Measurements from ENCODE around the gene GAL3ST1.
"Not testable (repeated sequence)": the region's sequence is repeated elsewhere in the genome, so short reads cannot be mapped to it uniquely, and the experiment has no call there.

The GAL3ST1 gene

DNA sequence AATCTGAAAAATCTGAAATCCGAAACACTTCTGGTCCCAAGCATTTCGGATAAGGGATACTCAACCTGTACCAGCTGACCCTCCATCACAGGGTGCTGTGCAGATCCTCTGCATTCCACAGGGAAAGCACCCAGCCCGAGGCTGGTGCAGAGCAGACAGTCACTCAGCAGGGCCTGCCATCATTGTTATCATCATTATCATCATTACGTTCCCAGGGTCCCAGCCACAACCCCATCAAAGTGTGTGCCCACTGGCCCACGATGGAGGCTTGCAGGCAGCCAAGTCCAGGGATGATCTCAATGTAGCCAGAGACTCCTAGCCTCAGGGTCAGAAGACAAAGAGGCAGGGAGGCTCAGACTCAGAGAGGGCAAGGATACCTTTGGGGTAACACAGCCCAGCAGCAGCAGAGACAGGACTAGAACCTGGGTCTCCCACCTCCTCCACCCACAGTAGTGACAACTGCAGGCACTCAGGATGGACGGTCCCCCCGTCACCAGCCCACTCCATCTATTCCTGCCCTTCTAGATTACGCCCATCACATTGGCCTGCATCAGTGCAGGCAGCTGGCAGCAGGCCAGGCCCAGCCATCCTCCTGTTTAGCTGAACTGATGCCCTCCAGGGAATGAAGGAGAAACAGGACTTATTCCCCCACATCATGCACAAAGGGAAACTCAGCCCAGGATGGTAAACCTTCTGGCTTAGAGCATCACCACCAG lies 10.3 kb downstream of the GAL3ST1 start:
- Histone ChIP-seq H3K4me1 (ENCODE audit: control insufficient read depth, insufficient read depth, low read length) (no peaks in the 10 kb centered on the region), H3K9me3 (ENCODE audit: control insufficient read depth, low read length) (no peaks in the 10 kb centered on the region), H3K36me3 (ENCODE audit: control insufficient read depth, insufficient read depth, low read length, severe bottlenecking) (no peaks in the 10 kb centered on the region), H3K4me3 (ENCODE audit: low read length) (no peak overlapping the region), H3K9ac (ENCODE audit: low read length) (no peak overlapping the region), H3K27me3 (replicated peaks; ENCODE audit: control insufficient read depth, insufficient read depth, low read length) (peaks cover 42% of the 10 kb centered on the region)
- DNase-seq (ENCODE audit: low read depth), result no peak

DNA sequence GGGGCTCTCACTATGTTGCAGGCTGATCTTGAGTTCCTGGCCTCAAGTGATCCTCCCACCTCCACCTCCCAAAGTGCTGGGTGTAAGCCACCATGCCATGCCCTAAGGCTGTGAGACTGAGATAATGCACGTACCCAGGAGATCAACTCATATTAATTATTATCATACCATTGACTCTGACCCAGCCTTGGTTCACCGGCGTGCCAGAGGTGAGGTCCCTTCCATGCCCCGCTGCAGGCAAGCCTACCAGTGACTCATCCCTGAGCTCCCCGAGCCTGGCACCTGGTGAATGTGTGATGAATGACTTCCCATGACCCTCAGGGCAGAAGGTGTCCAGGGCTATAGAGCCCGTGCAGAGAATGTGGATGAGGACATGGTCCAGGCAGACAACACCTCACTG lies 12.1 kb downstream of the GAL3ST1 start:
- no peaks in the 10 kb centered on the region for H3K36me3 ChIP-seq (ENCODE audit: control insufficient read depth, insufficient read depth, low read length, severe bottlenecking)
- no peaks in the 10 kb centered on the region for H3K9me3 ChIP-seq (ENCODE audit: control insufficient read depth, low read length)
- peaks cover 32% of the 10 kb centered on the region for H3K27me3 ChIP-seq (replicated peaks; ENCODE audit: control insufficient read depth, insufficient read depth, low read length)
- no peaks in the 10 kb centered on the region for H3K4me1 ChIP-seq (ENCODE audit: control insufficient read depth, insufficient read depth, low read length)
- no peak overlapping the region for H3K4me3 ChIP-seq (ENCODE audit: low read length)
- H3K9ac ChIP-seq (ENCODE audit: low read length), result no peak overlapping the region
- DNase-seq (ENCODE audit: low read depth), result no peak

DNA sequence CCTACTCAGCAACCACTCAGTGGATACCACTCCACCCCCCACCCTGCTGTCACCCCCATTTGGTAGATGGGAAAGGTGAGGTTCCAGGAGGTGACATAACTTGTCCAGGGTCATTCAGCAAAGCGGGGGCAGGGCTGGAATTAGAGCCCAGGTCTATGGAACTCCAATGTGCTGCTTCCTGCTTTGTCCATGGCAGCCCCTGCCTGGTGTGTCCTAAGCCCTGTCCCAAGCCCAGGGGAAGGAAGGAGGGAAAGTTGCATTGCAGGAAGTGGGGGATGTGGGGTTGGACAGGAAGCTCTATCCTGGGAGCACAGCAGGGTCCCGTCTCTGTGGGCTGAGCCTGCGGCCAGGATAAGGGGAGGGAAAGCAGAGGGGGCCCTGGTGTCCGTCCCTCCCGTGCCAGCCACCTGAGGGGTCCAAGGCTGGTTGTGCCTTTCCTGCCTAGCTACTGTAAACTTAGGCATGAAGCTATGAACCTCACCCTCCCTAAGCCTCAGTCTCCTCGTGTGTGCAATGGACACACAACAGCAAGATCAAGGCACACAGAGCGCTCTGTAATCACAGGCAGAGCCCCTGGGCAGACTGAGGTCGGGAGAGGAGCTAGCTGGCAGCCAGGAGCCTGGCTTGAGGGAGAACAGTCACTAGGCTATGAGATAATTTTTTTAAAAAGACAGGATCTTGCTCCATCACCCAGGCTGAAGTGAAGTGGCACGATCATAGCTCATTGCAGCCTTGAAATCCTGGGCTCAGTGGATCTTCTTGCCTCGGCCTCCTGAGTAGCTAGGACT lies 12.9 kb downstream of the GAL3ST1 start:
- Histone ChIP-seq H3K27me3 (replicated peaks; ENCODE audit: control insufficient read depth, insufficient read depth, low read length) (peaks cover 32% of the 10 kb centered on the region), H3K9ac (ENCODE audit: low read length) (no peak overlapping the region), H3K9me3 (ENCODE audit: control insufficient read depth, low read length) (no peaks in the 10 kb centered on the region), H3K36me3 (ENCODE audit: control insufficient read depth, insufficient read depth, low read length, severe bottlenecking) (no peaks in the 10 kb centered on the region), H3K4me3 (ENCODE audit: low read length) (no peak overlapping the region), H3K4me1 (ENCODE audit: control insufficient read depth, insufficient read depth, low read length) (no peaks in the 10 kb centered on the region)
- DNase-seq (ENCODE audit: low read depth), result no peak

DNA sequence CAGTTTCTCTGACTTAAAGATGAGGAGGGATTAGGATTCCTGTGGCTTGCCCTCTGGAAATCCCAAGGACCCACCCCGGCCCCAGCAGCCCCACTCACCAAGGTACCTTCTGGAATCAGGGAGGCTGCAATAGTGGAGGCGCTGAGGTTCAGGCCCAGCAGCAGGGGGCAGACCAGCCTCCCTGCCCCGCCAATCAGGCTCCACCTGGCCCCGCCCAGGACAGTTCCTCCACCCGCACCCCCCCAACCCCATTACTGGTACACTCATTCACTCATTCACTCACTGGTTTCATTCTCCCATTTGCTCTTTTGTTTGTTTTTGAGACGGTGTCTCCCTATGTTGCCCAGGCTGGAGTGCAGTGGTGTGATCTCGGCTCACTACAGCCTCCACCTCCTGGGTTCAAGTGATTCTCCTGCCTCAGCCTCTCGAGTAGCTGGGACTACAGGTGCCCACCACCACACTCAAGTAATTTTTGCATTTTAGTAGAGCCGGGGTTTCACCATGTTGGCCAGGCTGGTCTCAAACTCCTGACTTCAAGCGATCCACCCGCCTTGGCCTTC lies 13.7 kb downstream of the GAL3ST1 start:
- H3K9me3 ChIP-seq (ENCODE audit: control insufficient read depth, low read length); H3K9ac ChIP-seq (ENCODE audit: low read length); DNase-seq (ENCODE audit: low read depth); H3K4me1 ChIP-seq (ENCODE audit: control insufficient read depth, insufficient read depth, low read length); H3K4me3 ChIP-seq (ENCODE audit: low read length); H3K36me3 ChIP-seq (ENCODE audit: control insufficient read depth, insufficient read depth, low read length, severe bottlenecking): not testable (repeated sequence)
- peaks cover 26% of the 10 kb centered on the region for H3K27me3 ChIP-seq (replicated peaks; ENCODE audit: control insufficient read depth, insufficient read depth, low read length)

DNA sequence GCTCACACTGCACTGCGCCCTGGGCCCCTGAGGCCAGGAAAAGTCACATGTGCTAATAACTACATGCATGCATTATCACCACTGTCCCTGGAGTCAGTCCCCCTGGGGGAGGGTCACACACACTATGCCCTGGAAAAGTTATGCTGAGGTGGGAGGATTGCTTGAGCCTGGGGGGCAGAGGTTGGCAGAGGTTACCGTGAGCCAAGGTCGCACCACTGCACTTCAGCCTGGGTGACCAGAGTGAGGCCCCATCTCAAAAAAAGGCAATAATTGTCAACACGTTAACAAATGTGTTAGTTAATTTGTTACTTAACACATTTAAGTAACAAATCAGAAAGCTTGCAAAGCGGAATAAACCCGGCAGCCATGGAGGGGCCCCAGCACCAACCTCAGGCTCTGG lies 14.6 kb downstream of the GAL3ST1 start:
- Histone ChIP-seq H3K9ac (ENCODE audit: low read length) (no peak overlapping the region), H3K36me3 (ENCODE audit: control insufficient read depth, insufficient read depth, low read length, severe bottlenecking) (no peaks in the 10 kb centered on the region), H3K9me3 (ENCODE audit: control insufficient read depth, low read length) (no peaks in the 10 kb centered on the region), H3K4me3 (ENCODE audit: low read length) (no peak overlapping the region), H3K27me3 (replicated peaks; ENCODE audit: control insufficient read depth, insufficient read depth, low read length) (peaks cover 22% of the 10 kb centered on the region), H3K4me1 (ENCODE audit: control insufficient read depth, insufficient read depth, low read length) (no peaks in the 10 kb centered on the region)
- DNase-seq (ENCODE audit: low read depth), result no peak

DNA sequence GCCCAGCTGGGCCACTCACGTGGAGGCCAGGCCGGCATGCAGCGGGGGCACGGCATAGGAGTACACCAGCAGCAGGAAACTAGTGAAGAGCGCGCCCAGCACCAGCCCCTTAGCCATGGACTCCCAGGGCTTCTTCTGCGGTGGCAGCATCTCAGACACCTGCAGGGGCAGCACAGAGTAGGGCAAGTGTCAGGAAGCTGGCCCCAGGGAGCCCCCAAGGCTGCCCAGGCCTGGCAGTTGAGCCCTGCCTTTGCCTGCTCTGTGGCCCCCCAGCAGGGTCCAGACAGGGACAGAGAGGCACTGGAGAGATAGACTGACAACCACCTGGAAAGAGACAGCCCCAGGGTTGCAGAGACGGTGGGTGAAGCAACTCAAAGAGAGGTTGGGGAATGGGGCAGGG lies 17.2 kb downstream of the GAL3ST1 start:
- Histone ChIP-seq H3K4me1 (ENCODE audit: control insufficient read depth, insufficient read depth, low read length) (no peaks in the 10 kb centered on the region), H3K9ac (ENCODE audit: low read length) (no peak overlapping the region), H3K27me3 (replicated peaks; ENCODE audit: control insufficient read depth, insufficient read depth, low read length) (peaks cover 8% of the 10 kb centered on the region), H3K4me3 (ENCODE audit: low read length) (no peak overlapping the region), H3K9me3 (ENCODE audit: control insufficient read depth, low read length) (no peaks in the 10 kb centered on the region), H3K36me3 (ENCODE audit: control insufficient read depth, insufficient read depth, low read length, severe bottlenecking) (no peaks in the 10 kb centered on the region)
- no peak for DNase-seq (ENCODE audit: low read depth)

DNA sequence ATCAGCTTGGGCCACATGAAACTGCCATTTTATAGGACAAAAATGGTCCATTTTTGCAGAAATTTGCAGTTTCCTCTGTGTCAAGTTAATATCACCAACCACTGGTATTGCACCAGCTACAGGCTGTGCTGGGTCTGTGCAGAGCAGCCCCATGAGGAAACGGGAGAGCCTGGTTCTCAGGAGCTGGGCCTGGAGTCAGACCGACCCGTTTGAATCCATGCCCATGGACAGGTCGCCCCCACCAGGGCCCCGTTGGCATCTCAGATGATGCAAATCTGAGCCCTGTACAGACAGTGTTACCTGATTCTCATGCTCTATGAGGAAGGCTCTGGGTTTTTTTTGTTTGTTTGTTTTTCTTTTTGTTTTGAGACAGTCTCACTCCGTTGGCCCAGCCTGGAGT lies 18.1 kb downstream of the GAL3ST1 start:
- no peaks in the 10 kb centered on the region for H3K9me3 ChIP-seq (ENCODE audit: control insufficient read depth, low read length)
- no peaks in the 10 kb centered on the region for H3K4me1 ChIP-seq (ENCODE audit: control insufficient read depth, insufficient read depth, low read length)
- no peaks in the 10 kb centered on the region for H3K36me3 ChIP-seq (ENCODE audit: control insufficient read depth, insufficient read depth, low read length, severe bottlenecking)
- no peak for DNase-seq (ENCODE audit: low read depth)
- H3K4me3 ChIP-seq (ENCODE audit: low read length), result no peak overlapping the region
- no peak overlapping the region for H3K9ac ChIP-seq (ENCODE audit: low read length)
- peaks cover 2% of the 10 kb centered on the region for H3K27me3 ChIP-seq (replicated peaks; ENCODE audit: control insufficient read depth, insufficient read depth, low read length)

DNA sequence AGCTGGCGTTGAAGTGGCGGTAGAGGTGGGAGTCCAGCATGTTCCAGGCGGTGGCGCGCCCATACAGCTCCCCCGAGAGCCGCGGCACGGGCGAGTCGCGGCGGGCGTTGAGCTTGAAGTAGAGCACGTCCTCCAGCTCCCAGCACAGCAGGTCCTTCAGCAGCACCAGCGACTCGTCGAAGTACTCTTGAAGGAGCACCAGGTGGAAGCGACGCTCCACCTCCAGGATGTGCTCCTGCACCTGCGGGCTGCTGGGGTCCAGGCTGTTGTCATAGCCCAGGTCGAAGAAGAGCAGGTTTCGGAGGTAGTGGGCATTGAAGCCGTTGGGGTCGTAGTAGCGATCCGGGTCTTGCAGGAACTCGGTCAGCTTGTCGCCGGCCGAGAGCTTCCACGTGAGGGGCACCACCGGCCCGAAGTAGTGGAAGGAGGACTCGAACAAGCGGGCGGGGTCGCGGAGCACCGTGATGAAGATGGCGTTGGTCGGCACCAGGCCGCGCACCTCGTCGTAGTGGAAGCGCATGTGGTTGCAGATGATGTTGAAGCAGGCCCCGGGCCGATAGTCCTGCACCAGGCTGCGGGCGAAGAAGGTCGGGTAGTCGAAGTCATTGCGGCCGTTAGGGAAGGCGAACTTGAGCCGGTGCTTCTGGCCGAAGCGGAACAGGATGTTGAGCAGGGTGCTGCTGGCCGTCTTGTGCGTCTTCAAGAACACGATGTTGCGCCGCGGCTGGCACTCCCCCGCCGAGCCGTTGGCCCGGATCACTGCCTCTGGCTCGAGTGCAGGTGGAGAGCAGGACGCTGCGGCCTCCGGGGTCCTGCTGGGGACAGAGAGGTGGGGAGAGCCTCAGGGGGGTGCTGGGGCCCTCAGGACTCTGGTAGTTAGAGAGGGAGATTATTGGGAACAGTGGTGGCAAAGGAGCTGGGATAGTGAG lies 18.9 kb downstream of the GAL3ST1 start:
- H3K9ac ChIP-seq (ENCODE audit: low read length), result no peak overlapping the region
- no peak overlapping the region for H3K4me3 ChIP-seq (ENCODE audit: low read length)
- H3K4me1 ChIP-seq (ENCODE audit: control insufficient read depth, insufficient read depth, low read length), result no peaks in the 10 kb centered on the region
- no peaks in the 10 kb centered on the region for H3K36me3 ChIP-seq (ENCODE audit: control insufficient read depth, insufficient read depth, low read length, severe bottlenecking)
- H3K9me3 ChIP-seq (ENCODE audit: control insufficient read depth, low read length), result no peaks in the 10 kb centered on the region
- no peak for DNase-seq (ENCODE audit: low read depth)
- peaks cover 4% of the 10 kb centered on the region for H3K27me3 ChIP-seq (replicated peaks; ENCODE audit: control insufficient read depth, insufficient read depth, low read length)

DNA sequence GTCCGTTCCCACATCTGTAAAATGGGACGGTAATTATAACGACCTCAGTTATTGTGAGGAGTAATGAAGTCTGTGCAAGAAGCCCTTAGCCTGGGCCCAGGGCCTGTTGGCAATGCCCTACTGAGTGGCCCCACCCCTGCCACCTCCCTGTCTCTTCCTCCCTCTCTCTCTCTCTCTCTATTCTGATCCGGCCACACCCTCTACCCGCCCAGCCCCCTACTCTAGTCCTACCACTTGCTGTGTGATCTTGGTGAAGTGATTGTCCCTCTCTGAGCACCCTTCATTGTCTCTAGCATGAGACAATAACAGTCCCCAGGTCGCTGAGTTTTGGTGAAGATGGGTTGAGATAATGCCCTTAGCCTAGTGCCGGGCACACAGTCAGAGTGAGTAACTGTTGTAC lies 20.5 kb downstream of the GAL3ST1 start:
- Histone ChIP-seq H3K27me3 (replicated peaks; ENCODE audit: control insufficient read depth, insufficient read depth, low read length) (peaks cover 4% of the 10 kb centered on the region), H3K9me3 (ENCODE audit: control insufficient read depth, low read length) (no peaks in the 10 kb centered on the region), H3K36me3 (ENCODE audit: control insufficient read depth, insufficient read depth, low read length, severe bottlenecking) (no peaks in the 10 kb centered on the region), H3K9ac (ENCODE audit: low read length) (no peak overlapping the region), H3K4me3 (ENCODE audit: low read length) (no peak overlapping the region), H3K4me1 (ENCODE audit: control insufficient read depth, insufficient read depth, low read length) (peaks cover 6% of the 10 kb centered on the region)
- DNase-seq (ENCODE audit: low read depth), result no peak

DNA sequence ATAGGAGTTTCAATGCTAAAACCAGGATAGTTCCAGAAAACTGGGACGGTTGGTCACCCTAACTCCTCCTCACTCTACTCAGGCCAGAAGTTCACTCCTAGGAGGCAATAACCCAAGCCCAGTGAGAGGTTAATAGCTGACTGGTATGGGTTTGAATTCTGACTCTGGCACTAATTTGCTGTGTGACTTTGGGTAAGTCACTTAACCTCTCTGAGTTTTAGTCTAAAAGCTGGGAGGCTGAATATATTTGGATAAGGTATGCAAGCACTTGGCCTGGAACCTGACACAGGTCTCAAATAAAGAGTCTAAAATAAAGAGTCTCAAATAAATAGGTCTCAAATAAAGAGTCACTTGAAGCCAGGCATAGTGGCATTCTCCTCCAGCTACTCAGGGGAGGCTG lies 21.7 kb downstream of the GAL3ST1 start:
- peaks cover 13% of the 10 kb centered on the region for H3K4me1 ChIP-seq (ENCODE audit: control insufficient read depth, insufficient read depth, low read length)
- H3K36me3 ChIP-seq (ENCODE audit: control insufficient read depth, insufficient read depth, low read length, severe bottlenecking), result no peaks in the 10 kb centered on the region
- no peak for DNase-seq (ENCODE audit: low read depth)
- H3K9me3 ChIP-seq (ENCODE audit: control insufficient read depth, low read length), result no peaks in the 10 kb centered on the region
- no peak overlapping the region for H3K4me3 ChIP-seq (ENCODE audit: low read length)
- H3K9ac ChIP-seq (ENCODE audit: low read length), result no peak overlapping the region
- peaks cover 7% of the 10 kb centered on the region for H3K27me3 ChIP-seq (replicated peaks; ENCODE audit: control insufficient read depth, insufficient read depth, low read length)

DNA sequence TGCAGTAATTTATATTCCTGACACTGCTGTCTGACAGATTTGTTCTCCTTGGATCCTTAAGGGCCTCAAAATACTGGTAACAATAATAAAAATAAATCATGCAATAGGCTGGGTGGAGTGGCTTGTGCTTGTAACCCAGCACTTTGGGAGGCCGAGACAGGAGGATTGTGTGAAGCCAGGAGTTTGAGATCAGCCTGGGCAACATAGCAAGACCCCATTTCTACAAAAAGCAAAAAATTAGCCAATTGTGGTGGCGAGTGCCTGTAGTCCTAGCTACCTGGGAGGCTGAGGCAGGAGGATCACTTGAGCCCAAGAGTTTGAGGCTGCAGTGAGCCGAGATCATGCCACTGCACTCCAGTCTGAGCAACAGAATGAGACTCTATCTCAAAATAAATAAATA lies 22.7 kb downstream of the GAL3ST1 start:
- H3K36me3 ChIP-seq (ENCODE audit: control insufficient read depth, insufficient read depth, low read length, severe bottlenecking); H3K9me3 ChIP-seq (ENCODE audit: control insufficient read depth, low read length); H3K4me3 ChIP-seq (ENCODE audit: low read length); DNase-seq (ENCODE audit: low read depth); H3K9ac ChIP-seq (ENCODE audit: low read length): not testable (repeated sequence)
- Histone ChIP-seq H3K27me3 (replicated peaks; ENCODE audit: control insufficient read depth, insufficient read depth, low read length) (peaks cover 16% of the 10 kb centered on the region), H3K4me1 (ENCODE audit: control insufficient read depth, insufficient read depth, low read length) (peaks cover 13% of the 10 kb centered on the region)
